DMS114 treated with DMSO at 0.1 percent for 48 hours (cell line): ENCODE measurements around the gene DIPK2A.

ENCODE experiments used
- DNase-seq: peaks from one replicate; lab custom pipeline; 2025; ENCODE audit not compliant: unreplicated experiment; lab: John Stamatoyannopoulos, UW

DIPK2A gene, protein sequence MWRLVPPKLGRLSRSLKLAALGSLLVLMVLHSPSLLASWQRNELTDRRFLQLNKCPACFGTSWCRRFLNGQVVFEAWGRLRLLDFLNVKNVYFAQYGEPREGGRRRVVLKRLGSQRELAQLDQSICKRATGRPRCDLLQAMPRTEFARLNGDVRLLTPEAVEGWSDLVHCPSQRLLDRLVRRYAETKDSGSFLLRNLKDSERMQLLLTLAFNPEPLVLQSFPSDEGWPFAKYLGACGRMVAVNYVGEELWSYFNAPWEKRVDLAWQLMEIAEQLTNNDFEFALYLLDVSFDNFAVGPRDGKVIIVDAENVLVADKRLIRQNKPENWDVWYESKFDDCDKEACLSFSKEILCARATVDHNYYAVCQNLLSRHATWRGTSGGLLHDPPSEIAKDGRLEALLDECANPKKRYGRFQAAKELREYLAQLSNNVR

DNA sequence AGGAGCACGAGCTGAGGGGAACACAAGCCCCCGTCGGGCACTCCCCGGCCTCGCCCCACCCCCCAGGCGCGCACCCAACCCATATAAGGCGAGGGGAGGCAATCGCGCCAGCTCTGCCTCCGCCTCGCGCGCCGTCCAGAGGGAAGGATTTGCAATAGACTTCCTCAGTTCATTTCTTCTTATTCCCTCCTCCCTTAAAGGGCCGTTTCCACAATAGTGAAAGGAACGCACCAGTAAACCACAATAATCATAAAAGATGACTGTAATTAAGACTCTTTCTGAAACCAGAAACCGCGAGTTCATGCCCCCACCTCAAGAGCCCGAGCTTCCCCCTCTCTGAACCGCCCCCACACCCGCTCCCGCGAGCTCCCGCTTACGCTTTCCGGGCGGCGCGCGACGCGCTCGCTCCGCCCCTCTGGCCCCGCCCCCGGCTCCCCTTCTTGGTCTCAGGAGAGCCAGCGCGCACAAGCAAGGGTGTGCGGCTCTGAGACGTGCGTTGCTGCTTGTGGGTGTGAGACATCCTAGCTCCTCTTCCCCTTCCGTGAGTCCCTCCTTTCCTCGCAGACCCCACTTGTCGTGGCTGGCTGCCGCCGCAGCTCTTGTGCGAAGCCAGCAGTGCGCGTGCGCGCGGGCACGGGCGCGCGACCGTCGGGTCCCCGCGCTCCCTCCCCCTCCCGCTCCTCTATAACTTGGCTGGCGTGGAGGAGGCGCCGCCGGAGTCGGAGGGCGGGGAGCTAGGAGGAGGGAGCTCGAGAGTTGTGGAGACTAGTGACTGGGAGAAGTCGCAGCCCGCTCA is at the start of gene DIPK2A:
TSS of gene DIPK2A (plus strand) at position 465 of the 796 bp plus-strand sequence. CDS start 510 bp downstream, outside the sequence.
- DNase-seq: peak; percentile 75

DNA sequence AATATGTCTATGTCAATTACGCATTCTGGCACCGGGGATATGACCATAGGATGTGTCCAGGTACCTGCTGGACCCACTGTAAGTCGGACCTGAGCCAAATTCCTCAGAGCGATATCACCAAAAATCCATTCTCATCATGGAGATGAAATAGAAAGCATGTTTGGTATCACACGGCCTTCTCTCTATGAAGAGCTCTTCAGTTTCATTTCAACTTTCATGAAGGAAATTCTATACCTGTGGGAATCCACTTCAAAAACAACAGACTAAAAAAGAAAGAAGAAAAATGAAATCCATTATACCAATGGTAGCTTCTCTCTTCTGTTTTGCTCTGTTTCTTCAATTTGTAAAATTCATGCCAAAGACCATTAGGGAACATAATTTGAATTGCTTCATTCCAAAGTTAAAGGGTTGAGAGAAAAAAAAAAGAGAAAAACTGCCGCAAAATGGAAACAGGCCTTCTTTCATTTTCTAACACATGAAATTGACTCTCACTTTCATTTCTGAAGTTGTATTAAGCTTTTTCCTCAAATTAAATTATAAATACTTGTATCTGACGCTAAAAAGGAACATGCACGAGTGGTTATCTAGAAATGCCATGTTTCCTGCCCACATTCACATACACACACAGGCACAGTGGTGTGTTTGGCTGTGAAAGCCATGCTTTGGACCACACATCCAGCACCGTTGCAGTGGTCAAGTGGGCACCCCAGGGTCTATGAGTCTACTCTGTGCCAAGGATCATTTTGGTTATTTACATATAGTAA is 46.9 kb upstream of the DIPK2A start:
- DNase-seq: no peak

DNA sequence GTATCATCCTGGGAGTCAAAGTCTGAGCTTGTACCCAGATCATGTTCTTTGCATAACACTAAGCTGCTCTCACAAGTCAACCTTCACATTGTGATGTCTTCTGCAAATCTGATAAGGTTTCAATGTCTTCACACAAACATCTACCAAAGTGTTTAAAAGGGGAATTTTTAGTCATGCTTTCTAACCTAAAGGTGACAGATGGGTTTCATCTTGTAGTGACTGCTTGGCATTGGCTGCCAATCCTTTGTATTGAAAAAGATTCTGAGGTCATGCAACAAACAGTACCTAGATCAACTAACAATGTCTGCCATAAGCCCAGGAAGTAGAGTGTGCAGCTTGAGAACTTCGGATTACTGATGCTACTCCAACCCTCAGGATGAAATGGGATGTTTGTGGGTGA is 43.6 kb upstream of the DIPK2A start:
- no peak for DNase-seq

DNA sequence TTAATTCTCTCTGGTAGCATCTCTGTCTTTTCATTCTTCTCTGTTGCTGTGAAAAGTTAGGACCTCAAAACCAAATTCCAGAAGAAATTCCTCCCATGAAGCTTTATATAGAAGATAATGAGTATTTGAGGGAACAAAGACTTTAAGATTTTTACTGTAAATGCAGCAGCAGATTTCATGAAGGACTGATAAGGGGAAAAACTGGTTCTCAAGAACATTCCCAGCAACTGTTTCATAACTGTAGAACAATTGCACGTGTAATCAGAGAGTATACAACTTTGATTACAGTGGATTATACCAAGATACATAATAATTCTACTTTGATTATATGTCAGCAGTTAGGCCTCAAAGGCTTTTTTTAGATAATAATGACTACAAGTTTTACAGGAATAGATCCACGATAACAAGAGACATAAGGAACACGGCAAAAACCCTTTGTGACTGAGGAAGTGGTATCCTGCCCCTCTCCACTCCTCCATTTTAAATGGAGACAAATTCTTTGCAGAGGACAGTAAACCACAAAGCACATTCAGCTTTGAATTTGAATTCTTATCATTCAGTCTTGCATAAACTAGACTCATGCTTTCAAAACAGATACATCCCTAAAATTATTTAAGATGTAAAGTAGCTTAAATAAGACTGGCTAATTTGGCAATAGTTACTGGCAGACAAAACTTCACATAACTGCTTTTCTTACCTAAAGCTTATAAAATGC is 42.9 kb upstream of the DIPK2A start:
- no peak for DNase-seq

DNA sequence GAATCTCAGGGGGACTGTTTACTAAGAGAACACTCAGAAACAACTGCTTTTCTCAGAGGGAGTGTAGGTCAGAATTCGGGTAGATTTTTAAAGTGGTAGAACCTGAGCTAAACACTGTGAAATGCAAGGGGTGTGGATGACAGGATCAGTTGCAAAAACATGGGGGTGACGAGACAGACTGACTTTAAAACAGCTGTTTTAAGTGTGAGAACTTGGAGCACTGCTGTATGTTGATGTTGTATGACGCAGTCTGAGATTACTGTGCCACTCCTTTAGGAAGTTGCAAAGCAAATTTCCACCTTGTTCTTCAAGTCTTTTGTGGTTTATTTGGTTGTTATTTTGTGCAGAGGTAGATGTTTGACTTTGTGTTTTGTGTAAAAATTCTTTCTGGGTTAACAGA is 36.8 kb upstream of the DIPK2A start:
- no peak for DNase-seq

DNA sequence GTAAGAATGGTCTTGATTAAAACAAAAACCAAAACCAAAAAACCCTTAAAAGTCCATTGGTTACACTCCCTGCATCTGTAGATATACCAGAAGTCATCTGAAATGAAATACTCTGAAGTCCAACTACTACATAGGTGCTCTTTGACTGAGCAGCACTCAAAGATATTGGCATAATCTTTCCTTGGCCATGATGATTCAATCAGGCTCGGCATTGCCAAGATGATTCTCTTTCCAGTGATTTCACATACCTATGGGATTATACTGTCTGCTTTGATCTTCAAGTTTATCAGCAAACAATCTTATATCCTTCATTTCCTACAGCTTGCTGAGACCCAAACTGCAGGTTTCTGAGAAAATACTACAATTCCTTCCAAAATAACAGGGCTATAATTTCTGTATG is 35.9 kb upstream of the DIPK2A start:
- no peak for DNase-seq

DNA sequence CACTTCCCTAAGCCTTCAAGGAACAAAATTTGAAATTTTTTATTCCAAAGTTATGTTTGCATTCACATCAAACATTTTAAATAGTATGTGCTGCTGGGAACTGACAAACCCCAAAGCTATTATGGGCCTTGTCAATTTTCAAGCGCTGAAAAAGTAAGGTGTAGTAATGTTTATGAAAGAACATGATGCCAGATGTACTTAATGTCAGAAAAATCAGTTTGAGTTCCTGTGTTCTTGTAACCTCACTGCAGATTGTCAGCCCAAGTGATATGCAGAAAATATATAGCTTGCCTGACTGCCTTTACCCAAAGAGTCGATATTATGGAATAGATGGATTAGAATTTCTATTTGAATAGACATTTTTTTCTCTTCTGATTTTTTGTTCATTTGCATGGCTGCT is 20.8 kb upstream of the DIPK2A start:
- DNase-seq: no peak

DNA sequence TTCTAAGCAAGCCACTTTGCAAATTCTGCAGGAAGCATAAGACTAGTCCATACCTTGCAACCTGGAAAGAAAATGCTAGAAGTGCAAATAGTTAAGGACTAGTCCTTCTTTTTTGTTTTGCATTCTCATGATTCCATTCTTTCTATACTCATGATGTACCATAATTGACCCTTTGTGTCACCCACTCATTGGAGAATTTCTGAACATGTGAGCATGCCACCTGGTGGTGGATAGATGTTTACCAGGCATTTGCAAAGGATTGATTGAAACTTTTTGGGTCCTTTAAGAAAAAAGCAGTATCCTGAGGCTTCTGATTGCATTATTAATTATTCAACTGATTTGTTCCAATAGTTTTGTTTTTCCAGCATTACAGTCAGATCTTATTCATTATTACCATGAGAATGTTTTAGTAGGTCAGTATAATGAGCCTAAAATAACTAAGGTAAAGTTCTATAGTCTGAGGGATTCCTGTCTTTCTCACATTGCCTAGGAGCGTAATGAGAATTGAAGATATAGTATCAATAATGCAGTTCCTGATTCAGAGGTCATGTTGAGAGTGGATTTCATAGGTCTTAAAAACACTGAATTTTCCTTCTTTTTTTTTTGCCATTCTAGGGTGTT is 20.2 kb upstream of the DIPK2A start:
- peak; percentile 10 for DNase-seq

DNA sequence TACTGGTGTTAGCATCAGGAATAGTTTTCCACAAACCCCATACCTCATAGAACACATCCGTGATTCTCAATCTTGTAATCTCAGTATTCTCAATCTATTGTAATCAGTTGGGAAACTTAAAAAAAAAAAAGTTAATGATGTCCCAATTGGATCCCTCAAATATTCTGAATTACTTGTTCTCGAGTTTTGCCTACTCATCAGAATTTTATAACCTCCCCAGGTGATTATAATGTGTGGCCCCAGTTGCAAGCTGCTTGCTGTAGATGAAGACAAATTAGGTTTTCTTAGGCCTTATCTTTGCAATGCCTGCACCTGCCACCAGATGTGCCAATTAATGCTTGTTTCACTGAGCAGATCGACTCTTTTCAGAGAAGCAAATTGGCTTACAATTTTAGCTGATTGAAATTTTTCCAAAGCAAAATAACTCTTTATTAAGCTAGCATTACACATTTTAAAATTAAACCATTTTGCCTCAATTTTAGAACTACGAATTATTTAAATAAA is 19.0 kb upstream of the DIPK2A start:
- no peak for DNase-seq

DNA sequence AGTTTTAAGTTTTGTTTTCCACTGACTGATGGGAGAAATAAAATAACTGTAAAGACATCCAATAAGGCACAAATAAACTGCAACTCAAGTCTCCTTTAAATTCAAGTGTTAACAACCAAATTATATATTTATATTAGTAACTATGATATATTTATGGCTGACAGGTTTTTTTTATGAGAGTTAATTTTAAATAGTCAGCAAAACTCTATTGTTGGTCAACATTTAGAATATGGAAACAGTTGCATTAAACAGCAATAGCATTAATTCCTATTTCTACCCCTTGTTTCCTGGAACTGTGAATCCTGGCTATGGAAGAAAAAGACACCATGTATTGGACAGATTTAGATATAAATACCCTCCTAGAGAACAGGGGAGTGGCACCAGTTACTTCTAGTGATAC is 16.5 kb upstream of the DIPK2A start:
- no peak for DNase-seq

DNA sequence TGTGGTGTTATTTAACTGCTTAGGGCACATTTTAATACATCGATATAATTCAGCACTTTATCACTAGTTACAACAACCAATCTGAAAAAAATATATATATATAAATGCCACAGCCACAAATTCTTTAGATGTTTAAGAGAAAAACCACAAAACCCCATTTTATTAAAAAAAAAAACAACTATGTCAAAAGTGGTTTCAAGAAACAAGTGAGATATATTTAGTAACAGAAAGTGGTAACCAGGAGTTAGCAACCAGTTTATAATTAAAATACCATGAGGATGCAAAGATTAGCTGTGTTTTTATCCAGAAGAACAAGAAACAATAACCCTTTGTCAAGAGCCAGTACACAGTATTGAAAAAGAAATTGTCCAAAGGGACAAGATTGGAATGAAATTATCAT is 14.8 kb upstream of the DIPK2A start:
- DNase-seq: no peak

DNA sequence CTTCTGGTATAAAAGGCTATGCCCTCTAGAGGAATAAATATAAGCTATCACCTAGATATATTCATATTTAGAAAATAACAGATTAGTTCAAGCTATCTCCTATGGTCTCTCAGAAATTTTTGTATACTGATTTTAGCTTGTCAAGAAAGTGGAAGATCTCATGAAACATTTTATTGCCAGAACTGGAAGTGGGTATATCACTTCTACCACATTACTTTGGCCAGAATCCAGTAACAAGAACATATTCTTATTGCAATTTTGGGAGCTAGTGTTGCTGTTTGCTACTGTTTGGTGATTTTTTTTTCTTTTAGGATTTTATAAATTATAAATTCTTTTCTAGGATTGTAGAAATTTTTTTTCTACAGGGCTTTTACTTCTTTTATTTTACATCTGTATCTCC is 14.2 kb upstream of the DIPK2A start:
- DNase-seq: no peak

DNA sequence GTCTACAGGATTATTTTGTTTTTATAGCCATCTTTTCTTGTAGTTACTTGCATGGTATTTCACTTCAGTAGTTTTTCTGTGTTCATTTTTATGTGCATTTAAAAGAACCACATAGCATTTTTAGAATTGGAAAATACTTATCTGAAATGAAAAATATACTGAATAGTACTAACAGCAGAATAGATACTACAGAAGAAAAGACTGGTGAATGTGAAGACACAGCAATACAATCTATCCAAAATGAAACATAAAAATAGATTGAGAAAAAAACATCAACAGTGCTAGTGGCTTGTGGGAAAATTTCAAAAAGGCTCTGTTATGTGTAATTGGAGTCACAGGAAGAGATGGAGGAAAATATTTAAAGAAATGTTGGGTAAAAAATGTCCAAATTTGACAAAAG is 12.7 kb upstream of the DIPK2A start:
- DNase-seq: no peak

DNA sequence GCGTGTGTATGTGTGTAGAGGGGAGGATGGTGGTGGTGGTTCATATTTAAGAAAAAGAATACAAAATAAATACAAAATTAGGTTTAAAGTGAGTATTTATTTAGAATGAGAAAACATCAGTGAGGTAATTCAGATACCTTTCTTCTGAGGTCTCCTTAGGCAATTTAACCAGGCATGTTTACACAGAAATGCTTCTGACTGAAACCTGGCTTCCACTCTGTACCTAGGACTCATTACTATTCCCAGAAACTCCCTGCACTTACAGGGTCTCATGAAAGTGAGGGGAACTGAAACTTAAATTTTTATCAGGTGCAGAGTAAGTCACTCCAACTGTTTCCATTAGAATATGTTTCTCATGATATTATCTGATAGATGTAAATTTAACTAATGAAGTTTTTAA is 10.3 kb upstream of the DIPK2A start:
- no peak for DNase-seq

DNA sequence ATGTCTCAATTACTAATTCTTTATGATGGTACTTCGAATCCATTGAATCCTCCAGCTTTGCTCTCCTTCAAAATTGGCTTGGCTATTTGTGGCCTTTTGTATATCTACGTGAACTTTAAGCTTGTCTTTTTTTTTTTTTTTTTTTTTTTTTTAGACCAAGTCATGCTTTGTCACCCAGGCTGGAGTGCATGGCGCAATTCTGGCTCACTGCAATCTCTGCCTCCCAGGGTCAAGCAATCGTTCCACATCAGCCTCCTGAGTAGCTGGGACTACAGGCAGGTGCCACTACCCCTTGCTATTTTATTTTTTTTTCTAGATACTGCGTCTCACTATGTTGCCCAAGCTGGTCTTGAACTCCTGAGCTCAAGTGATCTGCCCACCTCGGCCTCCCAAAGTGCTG is 7.7 kb upstream of the DIPK2A start:
- no peak for DNase-seq

DNA sequence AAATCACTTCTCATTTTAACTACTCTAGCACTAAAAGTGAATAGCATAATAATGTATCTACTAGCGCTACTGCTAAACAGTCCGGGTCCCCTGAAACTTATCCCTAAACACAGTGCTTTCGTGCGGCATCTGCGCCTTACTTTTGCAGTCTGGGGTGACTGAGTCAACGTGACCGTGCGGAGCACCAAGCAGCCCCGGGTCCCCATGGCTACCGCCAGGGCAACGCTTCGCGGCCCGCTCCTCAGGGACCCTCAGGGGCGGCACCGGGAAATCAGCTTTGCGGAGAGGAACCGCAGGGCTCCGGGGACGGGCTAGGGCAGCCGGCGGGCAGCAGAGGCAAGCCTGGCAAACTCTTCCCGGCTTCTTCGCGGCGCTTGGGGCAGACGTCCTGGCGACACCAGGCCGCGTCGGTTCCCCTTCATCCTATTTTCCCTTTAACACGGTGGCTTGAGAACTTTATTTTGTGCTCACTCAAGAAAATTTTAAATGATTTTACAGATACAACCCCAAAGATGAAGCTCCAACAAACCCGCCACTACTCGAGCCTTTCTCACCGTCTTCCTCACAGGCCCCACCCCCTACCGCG is 757 bp upstream of the DIPK2A start:
- no peak for DNase-seq

DNA sequence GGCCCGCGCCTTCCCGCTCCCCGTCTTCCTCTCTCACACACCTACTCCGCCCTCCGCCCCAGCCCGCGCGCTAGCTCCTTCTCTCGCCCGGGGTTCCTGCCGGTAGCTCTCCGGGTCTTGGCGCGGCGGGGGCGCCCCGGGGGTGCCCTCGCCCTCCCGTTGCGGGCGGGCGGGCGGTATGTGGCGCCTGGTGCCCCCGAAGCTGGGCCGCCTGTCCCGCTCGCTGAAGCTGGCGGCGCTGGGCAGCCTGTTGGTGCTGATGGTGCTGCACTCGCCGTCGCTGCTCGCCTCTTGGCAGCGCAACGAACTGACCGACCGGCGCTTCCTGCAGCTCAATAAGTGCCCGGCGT is 507 bp downstream of the DIPK2A start:
- no peak for DNase-seq

DNA sequence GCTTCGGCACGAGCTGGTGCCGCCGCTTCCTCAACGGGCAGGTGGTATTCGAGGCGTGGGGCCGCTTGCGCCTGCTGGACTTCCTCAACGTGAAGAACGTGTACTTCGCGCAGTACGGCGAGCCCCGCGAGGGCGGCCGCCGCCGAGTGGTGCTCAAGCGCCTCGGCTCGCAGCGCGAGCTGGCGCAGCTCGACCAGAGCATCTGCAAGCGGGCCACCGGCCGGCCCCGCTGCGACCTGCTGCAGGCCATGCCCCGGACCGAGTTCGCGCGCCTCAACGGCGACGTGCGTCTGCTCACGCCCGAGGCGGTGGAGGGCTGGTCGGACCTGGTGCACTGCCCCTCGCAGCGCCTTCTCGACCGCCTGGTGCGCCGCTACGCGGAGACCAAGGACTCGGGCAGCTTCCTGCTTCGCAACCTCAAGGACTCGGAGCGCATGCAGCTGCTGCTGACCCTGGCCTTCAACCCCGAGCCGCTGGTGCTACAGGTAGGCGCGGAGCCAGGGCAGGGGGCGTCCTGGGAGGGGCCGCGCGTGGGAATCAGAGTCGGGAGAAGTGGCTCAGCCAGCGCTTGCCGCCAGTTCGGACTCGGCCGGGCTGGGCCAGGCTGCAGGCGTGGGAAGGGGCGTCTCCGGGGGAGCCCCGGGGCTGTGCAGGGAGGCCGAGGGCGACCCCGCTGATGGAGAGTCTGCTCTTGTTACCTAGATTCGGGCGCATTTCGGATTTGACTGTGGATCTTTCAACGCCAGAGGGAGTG is 1.1 kb downstream of the DIPK2A start:
- DNase-seq: peak; percentile 28

DNA sequence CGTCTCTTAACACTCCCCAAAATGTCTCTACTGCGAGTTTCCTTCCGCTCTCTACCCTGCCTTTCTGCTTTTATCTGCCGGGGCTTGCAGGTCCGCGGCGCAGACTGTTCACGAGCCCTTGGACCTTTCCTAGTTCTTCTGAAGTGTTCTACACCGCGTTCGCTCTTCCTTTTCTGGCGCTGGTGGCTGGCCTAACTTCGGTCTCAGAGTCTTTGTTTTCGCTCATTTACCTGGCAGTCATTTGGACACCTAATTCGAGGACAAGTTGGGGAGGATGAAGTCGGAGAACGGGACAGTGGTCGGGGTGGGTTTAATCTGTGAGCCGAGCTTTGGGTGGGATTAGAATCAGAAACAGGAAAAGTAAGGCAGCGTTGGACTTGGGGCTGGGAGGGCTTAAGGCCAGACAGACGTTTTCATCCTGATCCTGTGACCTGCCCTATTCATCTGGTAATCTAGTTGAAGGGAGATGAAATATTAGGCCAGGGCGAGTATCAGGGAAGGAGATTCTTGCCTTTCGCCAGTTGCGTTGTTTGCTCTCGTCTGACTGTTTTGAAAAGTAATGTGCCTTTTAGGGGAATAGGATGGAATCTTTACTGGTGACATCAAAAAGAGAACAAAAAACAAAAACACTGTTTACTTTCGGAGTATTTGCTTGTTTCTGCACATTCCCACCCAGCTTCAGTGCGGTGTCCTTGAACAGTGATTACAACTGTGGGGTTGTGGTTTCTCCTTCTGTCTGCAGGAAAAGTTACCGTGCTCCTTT is 1.8 kb downstream of the DIPK2A start:
- peak; percentile 14 for DNase-seq
